Hepatocyte (in vitro differentiated cells): ENCODE measurements around the gene MAP3K5. TPM values are rescaled to one million over a fixed set of nuclear protein-coding genes. Genes with fewer than 3 reads are reported as not detected.

Experiments used
- DNase-seq: peaks from one replicate; pipeline ENCODE4 v3.0.0-alpha.2; 2016; ENCODE audit warnings: low spot score
- H2AFZ ChIP-seq: fragments of 200-600 bp; sonication (generic); 2 replicates; pipeline ENCODE4 v1.6.0; 2016; ENCODE audit warnings: antibody characterized with exemption, mild to moderate bottlenecking
- H3K27ac ChIP-seq: fragments of 200-600 bp; sonication (generic); 2 replicates; pipeline ENCODE4 v1.5.1; 2016; ENCODE audit warnings: mild to moderate bottlenecking
- H3K27me3 ChIP-seq: fragments of 200-600 bp; sonication (generic); 2 replicates; pipeline ENCODE4 v1.6.1; 2016
- H3K36me3 ChIP-seq: fragments of 200-600 bp; sonication (generic); replicated peaks from 2 replicates; pipeline ENCODE4 v1.5.1; 2016; ENCODE audit warnings: low read depth; ENCODE audit not compliant: insufficient read depth
- H3K4me1 ChIP-seq: fragments of 200-600 bp; sonication (generic); 2 replicates; pipeline ENCODE4 v1.5.1; 2016; ENCODE audit warnings: mild to moderate bottlenecking, moderate library complexity; ENCODE audit not compliant: insufficient read depth
- H3K4me2 ChIP-seq: fragments of 200-600 bp; sonication (generic); 2 replicates; pipeline ENCODE4 v1.6.0; 2016
- H3K4me3 ChIP-seq: fragments of 200-600 bp; sonication (generic); 2 replicates; pipeline ENCODE4 v1.5.1; 2016; ENCODE audit warnings: mild to moderate bottlenecking
- H3K79me2 ChIP-seq: fragments of 200-600 bp; sonication (generic); 2 replicates; pipeline ENCODE4 v1.6.0; 2017; ENCODE audit warnings: mild to moderate bottlenecking
- H3K9me2 ChIP-seq: fragments of 200-600 bp; sonication (generic); replicated peaks from 2 replicates; pipeline ENCODE4 v1.6.0; 2017; ENCODE audit warnings: mild to moderate bottlenecking; ENCODE audit not compliant: insufficient read depth
- H3K9me3 ChIP-seq: fragments of 200-600 bp; sonication (generic); 2 replicates; pipeline ENCODE4 v1.5.1; 2016; ENCODE audit warnings: low read depth, mild to moderate bottlenecking
- H4K20me1 ChIP-seq: fragments of 200-600 bp; sonication (generic); 2 replicates; pipeline ENCODE4 v1.6.0; 2016; ENCODE audit warnings: mild to moderate bottlenecking; ENCODE audit not compliant: insufficient read depth, poor library complexity, severe bottlenecking
- CTCF ChIP-seq: fragments of 200-600 bp; sonication (generic); IDR thresholded peaks from 2 replicates; pipeline ENCODE4 v1.5.1; 2016; ENCODE audit warnings: antibody characterized with exemption, mild to moderate bottlenecking; ENCODE audit not compliant: poor library complexity
- EZH2 ChIP-seq: fragments of 200-600 bp; sonication (generic); IDR thresholded peaks from 2 replicates; pipeline ENCODE4 v1.6.1; 2016; ENCODE audit warnings: antibody characterized with exemption, mild to moderate bottlenecking, borderline replicate concordance
- EZH2phosphoT487 ChIP-seq: fragments of 200-600 bp; sonication (generic); IDR thresholded peaks from one replicate; pipeline ENCODE4 v1.6.1; 2018; ENCODE audit warnings: antibody characterized with exemption, mild to moderate bottlenecking, low read depth, moderate library complexity; ENCODE audit not compliant: unreplicated experiment, severe bottlenecking
- WGBS: methylation state at CpG from one replicate; pipeline ENCODE4 v1.1.6; 2016; ENCODE audit warnings: low lambda C conversion rate; ENCODE audit errors: missing lambda C conversion rate; 5-methylcytosine and 5-hydroxymethylcytosine counted together
- polyA plus RNA-seq: library from polyadenylated mRNA; unstranded; fragments of >200 nt; fragmentation: Nextera tagmentation; extraction: Ambion mirVana; gene quantifications from 2 replicates; pipeline ENCODE4 v1.2.1, GENCODE V29; 2016
- total RNA-seq: library from RNA; depleted of rRNA; stranded (reverse); fragments of >200 nt; gene quantifications from 2 replicates; pipeline ENCODE4 v1.2.3, GENCODE V29; 2014

The MAP3K5 gene
- total and polyA plus RNA-seq, 2 experiments from 2014 or later: 2.2 to 5.9 TPM

DNA sequence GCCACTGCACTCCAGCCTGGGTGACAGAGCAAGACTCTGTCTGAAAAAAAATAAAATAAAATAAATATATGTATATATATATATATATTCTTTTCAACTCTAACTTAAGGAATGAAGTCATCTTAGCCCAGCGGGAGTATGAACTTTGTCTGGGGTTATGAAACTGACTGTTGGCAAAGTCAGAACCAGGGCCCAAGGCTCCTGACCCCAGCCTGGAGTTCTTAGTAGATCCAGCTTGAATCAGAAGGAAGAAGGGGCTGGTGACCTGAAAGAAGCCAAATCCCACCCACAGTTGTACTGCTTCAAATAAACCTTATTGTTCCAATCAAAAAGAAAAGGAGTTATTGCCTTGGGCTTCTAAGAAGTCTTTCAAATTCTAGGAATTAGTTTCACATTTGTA is 158.9 kb downstream of the MAP3K5 start:
- DNase-seq: no peak
- Histone ChIP-seq H3K9me3 (no peaks in the 10 kb centered on the region), H3K4me1 (no peaks in the 10 kb centered on the region), H3K4me3 (no peak overlapping the region), H3K27me3 (no peaks in the 10 kb centered on the region), H3K36me3 (no peaks in the 10 kb centered on the region), H3K9me2 (no peaks in the 10 kb centered on the region), H3K79me2 (no peaks in the 10 kb centered on the region), H3K27ac (no peak overlapping the region), H3K4me2 (no peak overlapping the region), H2AFZ (no peak overlapping the region), H4K20me1 (no peaks in the 10 kb centered on the region)
- no peak for TF ChIP-seq EZH2
- no peak for TF ChIP-seq EZH2phosphoT487
- no peak for TF ChIP-seq CTCF
- 90% methylated on average over 1 of the region's 1 CpG for WGBS

DNA sequence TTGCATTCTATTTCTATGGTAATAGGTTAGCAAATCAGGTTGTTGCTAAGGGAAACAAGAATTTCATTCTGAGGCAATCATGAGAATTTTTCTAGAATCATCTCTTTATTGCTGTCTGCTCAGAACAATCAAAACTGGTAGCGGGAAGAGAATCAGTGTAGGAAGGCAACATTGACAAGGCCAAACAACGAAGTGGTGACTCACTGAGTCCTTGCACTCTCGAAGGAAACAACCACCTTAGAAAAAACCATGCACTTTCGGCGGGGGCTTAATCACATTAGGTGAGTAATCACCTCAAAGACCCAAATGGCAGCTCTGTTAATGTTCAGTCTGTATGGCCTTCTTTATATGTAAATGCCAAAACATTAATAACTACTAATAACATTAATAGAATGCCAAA is 163.3 kb downstream of the MAP3K5 start:
- WGBS: 64% methylated on average over 5 of the region's 5 CpGs
- Histone ChIP-seq H3K9me2 (no peaks in the 10 kb centered on the region), H3K9me3 (no peaks in the 10 kb centered on the region), H3K4me3 (no peak overlapping the region), H3K27me3 (no peaks in the 10 kb centered on the region), H3K4me1 (no peaks in the 10 kb centered on the region), H3K79me2 (no peaks in the 10 kb centered on the region), H3K27ac (no peak overlapping the region), H4K20me1 (no peaks in the 10 kb centered on the region), H2AFZ (no peak overlapping the region), H3K4me2 (no peak overlapping the region), H3K36me3 (no peaks in the 10 kb centered on the region)
- DNase-seq: no peak
- TF ChIP-seq CTCF: no peak
- no peak for TF ChIP-seq EZH2
- TF ChIP-seq EZH2phosphoT487: no peak

DNA sequence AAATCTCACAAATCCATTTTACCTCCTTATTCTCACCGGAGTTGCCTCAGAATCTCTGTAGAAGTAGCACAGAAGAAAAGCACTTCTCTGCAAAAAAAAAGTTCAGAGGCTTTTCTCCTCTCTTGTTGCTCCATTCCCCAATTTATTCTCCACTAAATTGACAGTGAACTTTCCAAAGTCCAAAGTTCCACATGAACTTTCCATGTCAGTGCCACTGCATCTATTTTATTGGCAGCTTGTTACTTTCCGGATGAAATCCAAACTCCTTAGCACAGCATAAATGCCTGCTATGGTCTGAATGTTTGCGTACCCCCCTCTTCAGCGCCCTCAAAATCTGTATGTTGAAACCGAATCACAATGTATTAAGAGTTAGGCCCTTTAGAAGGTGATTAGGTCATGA is 165.1 kb downstream of the MAP3K5 start:
- TF ChIP-seq EZH2 (no peak), CTCF (no peak), EZH2phosphoT487 (no peak)

DNA sequence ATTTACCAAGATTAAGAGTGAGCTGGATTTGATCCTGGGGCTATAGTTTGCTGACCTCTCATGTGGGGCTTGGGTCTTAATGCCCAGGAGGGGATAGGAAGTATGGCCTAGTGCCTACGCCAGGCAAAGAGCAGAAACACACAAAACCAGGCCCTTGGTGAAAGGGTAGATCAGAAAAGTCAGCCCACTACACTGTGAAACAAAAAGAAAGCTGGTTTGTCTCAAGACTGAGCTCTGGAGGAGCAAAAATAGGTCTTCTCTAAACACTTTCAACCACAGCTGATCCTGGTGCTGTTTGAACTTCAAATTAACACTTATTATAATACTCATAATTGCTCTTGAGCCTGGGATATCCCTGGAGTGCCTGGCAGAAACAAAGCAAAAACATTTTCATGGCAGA is 167.0 kb downstream of the MAP3K5 start:
- Histone ChIP-seq H2AFZ (no peak overlapping the region), H3K79me2 (no peaks in the 10 kb centered on the region), H3K27ac (no peak overlapping the region), H3K4me2 (no peak overlapping the region), H3K9me3 (no peaks in the 10 kb centered on the region), H3K4me1 (no peaks in the 10 kb centered on the region), H4K20me1 (no peaks in the 10 kb centered on the region), H3K9me2 (no peaks in the 10 kb centered on the region), H3K27me3 (no peaks in the 10 kb centered on the region), H3K36me3 (no peaks in the 10 kb centered on the region), H3K4me3 (no peak overlapping the region)
- no peak for TF ChIP-seq CTCF
- TF ChIP-seq EZH2: no peak
- no peak for TF ChIP-seq EZH2phosphoT487
- no peak for DNase-seq
- WGBS: 78% methylated on average over 1 of the region's 1 CpG

More for the DNA sequence above, 165.1 kb downstream of the MAP3K5 start:
- Histone ChIP-seq H3K27me3 (no peaks in the 10 kb centered on the region), H3K4me1 (no peaks in the 10 kb centered on the region), H3K27ac (no peak overlapping the region), H3K4me3 (no peak overlapping the region), H2AFZ (no peak overlapping the region), H3K9me2 (no peaks in the 10 kb centered on the region), H3K4me2 (no peak overlapping the region), H3K36me3 (no peaks in the 10 kb centered on the region), H3K9me3 (no peaks in the 10 kb centered on the region), H4K20me1 (no peaks in the 10 kb centered on the region), H3K79me2 (no peaks in the 10 kb centered on the region)
- 94% methylated on average over 5 of the region's 5 CpGs for WGBS
- no peak for DNase-seq
